ENCODE results near the gene FRAS1. TPM values are rescaled to one million over a fixed set of nuclear protein-coding genes. Genes with fewer than 3 reads are reported as not detected.
"Not testable (repeated sequence)": the region's sequence is repeated elsewhere in the genome, so short reads cannot be mapped to it uniquely, and the experiment has no call there.

Gene FRAS1
- total and polyA plus RNA-seq, 2 donors (not counting 1 experiment from before 2014, with no cell fraction given), result 0.30 to 0.66 TPM

GRCh38 chr4:78121338-78121904 lies 64.3 kb downstream of the FRAS1 start:
- Histone ChIP-seq H3K4me3 (replicated peaks in 1 of 4; ENCODE audit: control extremely low read depth in 1 of 4, insufficient read depth in 1 of 4, low read depth in 3 of 4, low read length in 4 of 4) (no peak overlapping the region), H3K79me2 (ENCODE audit: control insufficient read depth, insufficient read depth, low read length) (no peaks in the 10 kb centered on the region), H4K20me1 (ENCODE audit: control insufficient read depth, extremely low read depth, insufficient read depth, low read length) (no peaks in the 10 kb centered on the region), H3K9me3 (ENCODE audit: control insufficient read depth, insufficient read depth, low read depth, low read length) (no peaks in the 10 kb centered on the region), H3K4me2 (ENCODE audit: extremely low read depth, insufficient read depth, low read length) (no peak overlapping the region), H2AFZ (ENCODE audit: low read length) (no peak overlapping the region), H3K9ac (ENCODE audit: insufficient read depth, low read length) (no peak overlapping the region), H3K27ac (ENCODE audit: insufficient read depth, low read length) (no peak overlapping the region), H3K27me3 (ENCODE audit: control insufficient read depth, insufficient read depth, low read length) (no peaks in the 10 kb centered on the region), H3K36me3 (ENCODE audit: control insufficient read depth, insufficient read depth, low read length) (no peaks in the 10 kb centered on the region), H3K4me1 (ENCODE audit: control insufficient read depth, extremely low read depth, insufficient read depth, low read length) (no peaks in the 10 kb centered on the region)
- TF ChIP-seq EZH2 (IDR thresholded peaks at IDR 0.05; ENCODE audit: low read length, missing control alignments) (no peak), CTCF (conservative IDR thresholded peaks at IDR 0.05 in 1 of 2, IDR thresholded peaks at IDR 0.05 in 1 of 2; ENCODE audit: low read depth in 1 of 2, low read length in 2 of 2) (no peak)
- DNase-seq (ENCODE audit: low read depth in 2 of 2), result no peak

GRCh38 chr4:78125834-78126331 lies 68.8 kb downstream of the FRAS1 start:
- H3K27ac ChIP-seq (ENCODE audit: insufficient read depth, low read length); H3K79me2 ChIP-seq (ENCODE audit: control insufficient read depth, insufficient read depth, low read length); H3K27me3 ChIP-seq (ENCODE audit: control insufficient read depth, insufficient read depth, low read length); H3K36me3 ChIP-seq (ENCODE audit: control insufficient read depth, insufficient read depth, low read length); H3K9me3 ChIP-seq (ENCODE audit: control insufficient read depth, insufficient read depth, low read depth, low read length); H3K9ac ChIP-seq (ENCODE audit: insufficient read depth, low read length); H3K4me3 ChIP-seq (replicated peaks in 1 of 4; ENCODE audit: control extremely low read depth in 1 of 4, insufficient read depth in 1 of 4, low read depth in 3 of 4, low read length in 4 of 4); H4K20me1 ChIP-seq (ENCODE audit: control insufficient read depth, extremely low read depth, insufficient read depth, low read length); H3K4me1 ChIP-seq (ENCODE audit: control insufficient read depth, extremely low read depth, insufficient read depth, low read length); H3K4me2 ChIP-seq (ENCODE audit: extremely low read depth, insufficient read depth, low read length); DNase-seq (ENCODE audit: low read depth in 2 of 2); H2AFZ ChIP-seq (ENCODE audit: low read length): not testable (repeated sequence)

GRCh38 chr4:78129383-78130108 lies 72.4 kb downstream of the FRAS1 start:
- Histone ChIP-seq H3K9me3 (ENCODE audit: control insufficient read depth, insufficient read depth, low read depth, low read length) (no peaks in the 10 kb centered on the region), H4K20me1 (ENCODE audit: control insufficient read depth, extremely low read depth, insufficient read depth, low read length) (no peaks in the 10 kb centered on the region), H3K4me1 (ENCODE audit: control insufficient read depth, extremely low read depth, insufficient read depth, low read length) (no peaks in the 10 kb centered on the region), H3K79me2 (ENCODE audit: control insufficient read depth, insufficient read depth, low read length) (no peaks in the 10 kb centered on the region), H3K27ac (ENCODE audit: insufficient read depth, low read length) (no peak overlapping the region), H3K27me3 (ENCODE audit: control insufficient read depth, insufficient read depth, low read length) (no peaks in the 10 kb centered on the region), H2AFZ (ENCODE audit: low read length) (no peak overlapping the region), H3K36me3 (ENCODE audit: control insufficient read depth, insufficient read depth, low read length) (no peaks in the 10 kb centered on the region), H3K9ac (ENCODE audit: insufficient read depth, low read length) (no peak overlapping the region), H3K4me3 (replicated peaks in 1 of 4; ENCODE audit: control extremely low read depth in 1 of 4, insufficient read depth in 1 of 4, low read depth in 3 of 4, low read length in 4 of 4) (no peak overlapping the region), H3K4me2 (ENCODE audit: extremely low read depth, insufficient read depth, low read length) (no peak overlapping the region)
- TF ChIP-seq EZH2 (IDR thresholded peaks at IDR 0.05; ENCODE audit: low read length, missing control alignments), result no peak
- no peak for TF ChIP-seq CTCF (conservative IDR thresholded peaks at IDR 0.05 in 1 of 2, IDR thresholded peaks at IDR 0.05 in 1 of 2; ENCODE audit: low read depth in 1 of 2, low read length in 2 of 2)
- DNase-seq (ENCODE audit: low read depth in 2 of 2), result no peak

Data from fibroblast of lung (primary cell).